ENCODE measurements around the gene TYW5. TPM values are rescaled to one million over a fixed set of nuclear protein-coding genes. Genes with fewer than 3 reads are reported as not detected.
A peak's percentile ranks its signal among the peaks of the same experiment; 100 is the strongest.
"Not testable (repeated sequence)": the region's sequence is repeated elsewhere in the genome, so short reads cannot be mapped to it uniquely, and the experiment has no call there.

Gene TYW5
- total RNA-seq, 1 donor from 2014 or later, result 8.2 TPM

- DNase-seq (ENCODE audit: low read depth), result no peak
Measured at GRCh38 chr2:199922856-199923255, 32.4 kb downstream of the TYW5 start.

- DNase-seq (ENCODE audit: low read depth), result no peak
Measured at GRCh38 chr2:199916980-199917379, 38.3 kb downstream of the TYW5 start.

GRCh38 chr2:199914372-199914958 is 40.8 kb downstream of the TYW5 start:
- no peak for DNase-seq (ENCODE audit: low read depth)

- DNase-seq (ENCODE audit: low read depth), result not testable (repeated sequence)
Measured at GRCh38 chr2:199912553-199913114, 42.7 kb downstream of the TYW5 start.

- peak; percentile 54 for DNase-seq (ENCODE audit: low read depth)
Measured at GRCh38 chr2:199911877-199912161, 43.5 kb downstream of the TYW5 start.

- DNase-seq (ENCODE audit: low read depth), result peak; percentile 96
Measured at GRCh38 chr2:199911052-199911876, 44.0 kb downstream of the TYW5 start, which contains the start of gene C2orf69. TSS of gene C2orf69 (plus strand) at chr2:199911293. CDS start at chr2:199911439, 146 bp downstream.

- no peak for DNase-seq (ENCODE audit: low read depth)
Measured at GRCh38 chr2:199910338-199911051, 44.8 kb downstream of the TYW5 start.

- DNase-seq (ENCODE audit: low read depth), result no peak
Measured at GRCh38 chr2:199907008-199907714, 48.1 kb downstream of the TYW5 start.

- DNase-seq (ENCODE audit: low read depth), result no peak
Measured at GRCh38 chr2:199903111-199903510, 52.2 kb downstream of the TYW5 start.

- no peak for DNase-seq (ENCODE audit: low read depth)
Measured at GRCh38 chr2:199902486-199903110, 52.7 kb downstream of the TYW5 start.

GRCh38 chr2:199901942-199902341 is 53.3 kb downstream of the TYW5 start:
- no peak for DNase-seq (ENCODE audit: low read depth)

GRCh38 chr2:199896617-199897016 is 58.7 kb downstream of the TYW5 start:
- no peak for DNase-seq (ENCODE audit: low read depth)

GRCh38 chr2:199895406-199895805 is 59.9 kb downstream of the TYW5 start:
- no peak for DNase-seq (ENCODE audit: low read depth)

GRCh38 chr2:199883474-199884212 is 71.6 kb downstream of the TYW5 start:
- no peak for DNase-seq (ENCODE audit: low read depth)

GRCh38 chr2:199882667-199883066 is 72.6 kb downstream of the TYW5 start:
- no peak for DNase-seq (ENCODE audit: low read depth)

Other genes starting within 250 kb of the TYW5 start
- 0.80 and 2.8 TPM in 2 replicates for gene FTCDNL1, start 104.3 kb downstream of the TYW5 start, total RNA-seq
- 10.9 and 13.3 TPM in 2 replicates for gene C2orf69, start 44.2 kb downstream of the TYW5 start, total RNA-seq
- gene MAIP1, start 91 bp upstream of the TYW5 start, total RNA-seq, result 14.5 and 19.7 TPM in 2 replicates

Data from myocyte (in vitro differentiated cells).